ENCODE results near the gene ARHGAP12.

The ARHGAP12 gene

GRCh38 chr10:31760674-31761081, 168.0 kb downstream of the ARHGAP12 start:
- DNase-seq: no peak

GRCh38 chr10:31759799-31760626, 168.6 kb downstream of the ARHGAP12 start:
- DNase-seq: peak; percentile 99

GRCh38 chr10:31759124-31759798, 169.4 kb downstream of the ARHGAP12 start:
- DNase-seq: peak; percentile 47

- peak; percentile 75 for DNase-seq
Observed at GRCh38 chr10:31758495-31758894, 170.1 kb downstream of the ARHGAP12 start.

GRCh38 chr10:31757831-31758230, 170.8 kb downstream of the ARHGAP12 start:
- no peak for DNase-seq

GRCh38 chr10:31757386-31757791, 171.2 kb downstream of the ARHGAP12 start:
- DNase-seq: no peak

GRCh38 chr10:31756729-31757110, 171.9 kb downstream of the ARHGAP12 start:
- DNase-seq: no peak

- DNase-seq: no peak
Observed at GRCh38 chr10:31756101-31756728, 172.4 kb downstream of the ARHGAP12 start.

Data from fibroblast of skin of right biceps (primary cell).